KBM-7 (cell line): ENCODE measurements around the gene PNMA6F.
A peak's percentile ranks its signal among the peaks of the same experiment; 100 is the strongest.
"Not testable (repeated sequence)": the region's sequence is repeated elsewhere in the genome, so short reads cannot be mapped to it uniquely, and the experiment has no call there.

Source experiments
- DNase-seq: peaks from one replicate; pipeline ENCODE4 v3.0.0-alpha.2; 2015
- in situ Hi-C: fragments of 300-500 bp; cut with MboI; formaldehyde crosslinking; loops from 2 replicates; pipeline ENCODE4 v1.14.3; 2020; ENCODE audit warnings: low sequenced_read_pairs, low pct_unique_long_range_greater_than_20kb, mixed read lengths

PNMA6F gene

DNA sequence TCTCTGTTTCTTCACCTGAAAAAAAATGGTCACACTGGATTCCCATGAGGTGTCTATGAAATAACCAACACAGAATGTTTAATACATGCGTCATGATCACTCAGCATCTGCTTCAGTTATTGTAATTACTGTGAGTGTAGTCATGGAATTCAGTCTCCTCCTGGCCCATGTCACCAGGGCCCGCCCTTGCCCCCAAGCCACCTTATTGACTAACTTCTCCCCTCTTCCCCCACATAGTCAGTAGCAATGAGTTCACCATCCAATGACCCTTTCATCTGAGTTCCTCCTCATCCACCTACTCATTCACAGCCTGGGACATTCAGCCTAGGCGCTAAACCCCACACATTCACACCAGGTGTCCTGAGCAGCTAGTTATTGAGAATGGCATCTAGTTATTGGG is 15.6 kb downstream of the PNMA6F start:
- in situ Hi-C loops: no loop called here
- DNase-seq: no peak

DNA sequence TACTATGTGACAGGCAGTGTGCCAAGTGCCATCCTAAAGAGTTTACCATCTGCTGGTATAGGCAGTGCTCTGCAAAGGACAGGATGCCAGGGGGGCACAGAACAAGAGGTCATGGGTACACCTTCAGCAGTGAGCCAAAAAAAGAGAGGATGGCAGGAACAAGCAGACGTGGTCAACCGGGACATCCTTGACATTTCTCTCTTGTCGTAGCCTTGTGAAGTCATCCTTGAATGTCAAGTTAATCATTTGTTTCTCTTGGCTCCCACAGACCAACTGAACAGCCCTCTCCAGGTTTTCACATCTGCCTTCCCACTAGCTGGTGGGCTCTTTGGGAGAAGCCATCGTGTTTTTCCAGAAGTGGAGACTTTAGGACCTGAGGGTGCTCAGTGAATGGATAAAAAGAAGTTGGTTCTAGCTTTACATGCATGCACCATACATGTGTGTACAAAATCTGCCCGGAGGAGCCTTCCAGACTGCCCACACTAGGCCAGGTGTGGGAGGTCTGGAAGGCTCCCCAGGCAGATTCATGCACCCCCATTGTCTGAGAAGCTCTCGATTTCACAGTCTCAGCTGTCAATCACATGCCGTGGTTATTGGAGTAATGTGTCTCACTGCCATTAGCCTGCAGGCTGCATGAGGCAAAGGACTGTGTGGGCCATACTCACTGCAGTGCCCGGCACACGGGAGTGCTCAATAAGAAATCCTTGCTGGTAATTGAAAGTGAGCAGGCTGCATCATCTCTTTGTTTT is 16.4 kb downstream of the PNMA6F start:
- in situ Hi-C loops: no loop called here

DNA sequence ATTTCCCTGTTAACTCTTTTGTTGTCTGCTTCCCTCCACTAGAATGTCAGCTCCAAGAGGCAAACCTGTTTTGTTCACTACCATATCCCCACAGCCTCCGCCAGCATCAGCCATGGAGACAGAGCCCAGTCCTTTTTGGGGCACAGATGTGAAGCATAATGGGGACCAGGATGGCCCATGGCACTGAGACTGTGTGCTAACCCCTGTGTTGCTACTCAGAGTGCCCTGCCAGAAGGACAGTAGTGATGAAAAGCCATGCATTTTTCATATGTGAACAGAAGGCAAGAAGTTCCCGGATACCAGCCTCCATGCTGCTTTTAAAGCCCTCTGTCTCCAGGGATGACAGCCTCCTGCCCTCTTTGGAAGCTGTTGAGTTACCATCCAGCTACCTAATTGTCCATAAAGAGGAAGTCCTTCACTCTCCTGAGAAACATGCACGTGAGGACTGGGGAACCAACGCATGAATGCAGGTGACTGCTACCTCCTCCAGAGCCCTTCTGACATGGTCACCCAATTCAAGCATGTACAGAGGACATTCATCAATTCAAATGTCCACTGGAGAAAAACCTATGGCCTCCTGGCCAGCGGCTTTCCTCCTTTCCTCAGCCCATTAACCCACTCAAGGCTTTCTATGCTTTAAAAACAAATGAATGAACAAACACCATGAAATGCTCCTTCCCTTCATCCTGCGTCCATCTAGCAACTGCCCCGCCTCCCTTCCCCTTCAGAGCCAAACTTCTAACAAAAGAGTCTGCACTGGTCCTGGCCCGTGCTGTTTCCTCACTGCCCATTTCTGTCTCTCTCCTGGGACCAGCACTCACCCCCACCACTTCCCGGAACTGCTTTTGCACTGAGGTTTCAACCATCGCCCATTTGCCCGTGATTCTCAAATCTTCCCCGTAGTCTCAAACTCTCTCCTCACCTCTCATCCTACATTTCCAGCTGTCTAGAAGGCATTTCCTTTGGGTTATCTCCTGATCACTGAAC is 18.0 kb downstream of the PNMA6F start:
- in situ Hi-C loops: no loop called here
- peak; percentile 22 for DNase-seq

More for the DNA sequence above, 16.4 kb downstream of the PNMA6F start:
- DNase-seq: no peak

DNA sequence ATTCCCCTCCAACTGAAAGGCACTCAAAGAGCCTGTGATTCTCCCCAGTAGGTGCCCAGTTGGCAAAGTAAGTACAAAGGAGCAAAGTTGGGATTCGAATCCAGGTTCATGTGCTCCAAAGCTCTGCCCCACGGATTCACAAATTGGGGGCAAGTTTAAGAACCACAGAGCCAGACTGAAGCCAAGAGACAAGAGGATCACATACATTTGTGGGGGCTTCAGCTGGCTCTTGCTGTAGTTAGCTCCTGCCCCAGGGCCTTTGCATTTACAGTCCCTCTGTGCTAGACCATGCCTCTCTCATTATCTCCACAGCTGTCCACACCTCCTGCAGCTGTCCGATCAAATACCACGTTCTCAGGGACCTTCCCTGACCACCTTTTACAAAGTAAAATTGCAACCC is 18.8 kb downstream of the PNMA6F start:
- in situ Hi-C loops: no loop called here
- DNase-seq: no peak

DNA sequence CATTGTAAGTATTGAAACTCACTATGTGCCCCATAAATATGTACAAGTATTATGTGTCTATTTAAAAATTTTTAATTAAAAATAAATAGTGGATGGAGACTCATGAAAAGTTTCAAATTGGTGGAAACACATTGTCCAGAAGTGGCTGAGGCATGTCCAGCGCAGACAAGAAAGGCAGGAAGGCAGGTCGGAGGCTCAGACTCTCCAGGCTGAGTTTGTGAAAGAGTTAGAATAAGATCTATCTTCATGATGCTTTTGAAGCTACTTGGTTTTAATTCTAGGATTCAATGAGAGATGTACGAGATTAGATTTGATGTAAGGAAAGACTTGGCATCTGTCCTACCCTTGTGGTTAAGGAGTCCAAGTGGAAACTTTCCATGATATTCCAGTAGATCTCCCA is 19.8 kb downstream of the PNMA6F start:
- DNase-seq: no peak
- in situ Hi-C loops: no loop called here

DNA sequence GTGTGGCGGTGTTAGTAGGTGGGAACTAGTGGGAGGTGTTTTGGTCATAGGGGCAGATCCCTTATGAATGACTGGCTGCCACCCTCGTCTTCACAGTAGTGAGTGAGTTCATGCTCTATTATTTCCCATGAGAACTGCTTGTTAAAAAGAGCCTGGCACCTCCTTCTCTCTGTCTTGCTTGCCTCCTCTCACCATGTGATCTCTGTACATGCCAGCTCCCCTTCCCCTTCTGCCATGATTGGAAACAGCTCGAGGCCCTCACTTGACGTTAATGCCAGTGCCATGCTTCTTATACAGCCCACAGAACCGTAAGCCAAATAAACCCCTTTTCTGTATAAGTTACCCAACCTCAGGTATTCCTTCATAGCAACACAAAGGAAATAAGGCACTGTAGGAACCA is 21.7 kb downstream of the PNMA6F start:
- in situ Hi-C loops: no loop called here
- no peak for DNase-seq

DNA sequence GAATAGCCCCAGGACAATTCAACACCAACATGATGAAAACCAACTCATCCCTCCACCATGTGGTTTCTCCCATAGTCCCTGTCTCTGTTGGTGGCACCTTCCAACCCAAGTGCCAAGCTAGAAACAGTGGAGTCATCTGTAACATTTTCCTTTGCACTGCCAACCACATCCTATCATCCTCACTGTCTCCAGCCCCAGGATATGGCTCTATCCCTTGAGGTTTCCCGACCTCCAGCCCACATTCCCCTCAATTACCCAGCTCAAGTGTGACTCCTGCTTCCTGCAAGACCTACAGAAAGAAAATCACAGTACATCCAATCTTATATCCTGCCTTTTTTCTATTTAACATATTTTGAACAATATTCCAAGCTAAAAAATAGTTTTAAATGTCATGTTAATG is 24.2 kb downstream of the PNMA6F start:
- in situ Hi-C loops: no loop called here
- DNase-seq: no peak

DNA sequence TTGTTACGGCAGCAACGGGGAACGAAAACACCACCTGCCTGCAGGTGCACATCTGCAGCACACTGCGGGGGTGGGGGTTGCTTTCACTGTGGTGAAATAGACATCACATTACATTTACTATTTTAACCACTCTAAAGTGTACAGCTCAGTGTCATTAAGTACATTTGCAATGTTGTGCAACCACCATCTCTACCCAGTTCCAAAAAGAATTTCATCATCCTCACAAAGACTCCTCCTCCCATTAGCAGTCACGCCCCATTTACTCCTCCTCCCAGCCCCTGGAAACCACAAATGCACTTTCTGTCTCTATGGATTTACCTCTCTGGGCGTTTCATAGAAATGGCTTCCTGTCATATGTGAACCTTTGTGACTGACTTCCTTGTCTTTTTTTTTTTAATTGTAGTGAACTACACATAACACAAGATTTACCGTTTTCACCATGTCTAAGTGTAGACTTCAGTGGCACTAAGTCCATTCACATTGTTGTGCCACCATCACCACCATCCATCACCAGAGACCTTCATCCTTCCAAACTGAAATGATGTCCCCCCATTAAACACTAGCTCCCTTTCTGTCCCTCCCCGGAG is 28.0 kb downstream of the PNMA6F start:
- in situ Hi-C loops: not testable (repeated sequence)
- DNase-seq: peak; percentile 58

DNA sequence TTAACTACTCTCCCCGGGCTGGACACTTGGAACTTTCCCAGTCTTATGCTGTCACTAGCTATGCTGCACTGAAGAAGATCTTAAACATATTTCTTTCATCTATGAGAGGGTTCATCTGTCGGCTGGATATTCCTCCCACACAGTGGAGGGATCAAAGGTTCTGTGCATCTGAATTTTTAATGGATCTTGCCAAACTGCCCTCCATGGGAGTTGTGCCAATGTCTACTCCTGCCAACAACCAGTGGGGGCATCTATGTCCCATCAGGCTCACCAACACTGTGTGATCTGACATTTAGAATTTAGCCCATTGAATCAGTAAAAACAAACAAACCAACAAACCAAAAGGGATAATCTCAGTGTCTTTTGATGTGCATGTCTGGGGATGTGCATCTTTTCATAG is 32.8 kb downstream of the PNMA6F start:
- in situ Hi-C loops, DNase-seq: not testable (repeated sequence)

DNA sequence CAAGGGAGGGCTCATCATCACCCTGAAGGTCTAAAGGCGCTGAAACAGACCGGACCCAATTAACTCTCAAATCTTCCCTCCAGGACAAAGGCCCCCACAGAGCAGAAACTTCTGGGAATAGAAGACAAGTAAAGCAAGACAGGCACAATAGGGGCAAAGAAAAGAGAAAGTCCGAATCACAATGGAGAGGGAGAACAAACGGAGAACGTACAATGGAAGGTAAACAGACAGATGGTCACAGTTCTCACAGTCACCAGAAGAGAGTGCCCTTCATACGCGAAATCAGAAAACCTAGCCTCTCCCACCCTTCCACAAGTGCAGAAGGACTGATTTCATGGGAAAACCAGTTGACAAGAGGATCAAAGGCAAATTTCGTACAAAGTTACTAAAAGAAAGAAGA is 35.9 kb downstream of the PNMA6F start:
- DNase-seq, in situ Hi-C loops: not testable (repeated sequence)

DNA sequence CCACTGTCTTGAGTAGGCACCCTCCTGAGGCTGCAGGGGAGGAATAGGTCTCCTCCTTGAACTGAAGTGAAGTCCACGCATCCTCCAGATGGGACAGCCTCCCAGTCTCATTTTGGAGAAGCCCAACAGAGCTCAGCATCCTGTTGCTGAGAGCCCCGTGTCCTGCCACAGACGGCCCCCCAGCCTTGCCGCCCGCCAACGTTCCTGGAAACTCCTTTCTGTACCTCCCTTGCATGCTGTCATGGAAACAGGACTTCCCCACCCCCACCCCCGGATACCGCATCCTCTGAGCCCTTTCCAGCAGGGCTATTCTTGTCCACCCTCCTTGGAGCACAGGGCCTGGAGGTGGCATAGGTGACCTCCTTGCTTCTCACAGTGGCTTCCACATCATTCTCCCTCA is 37.6 kb downstream of the PNMA6F start:
- in situ Hi-C loops, DNase-seq: not testable (repeated sequence)

DNA sequence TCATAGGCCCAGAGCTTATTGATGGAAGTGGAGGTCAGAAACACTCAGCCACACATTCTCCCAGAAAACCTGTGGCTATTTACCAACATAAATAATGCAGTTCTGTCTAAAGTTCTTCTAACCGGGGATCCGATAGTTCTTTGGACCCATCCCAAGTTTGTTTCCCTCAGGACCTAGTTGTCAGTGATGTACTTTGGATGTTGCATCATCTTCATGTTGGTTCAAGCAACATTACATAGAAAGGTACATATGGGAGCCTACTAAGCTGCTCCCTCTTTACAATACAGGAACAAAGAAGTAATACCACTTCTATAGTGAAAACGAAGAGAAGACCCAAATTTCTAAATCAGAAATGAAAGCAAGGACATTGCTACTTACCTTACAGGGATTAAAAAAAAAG is 39.8 kb downstream of the PNMA6F start:
- in situ Hi-C loops: not testable (repeated sequence)

DNA sequence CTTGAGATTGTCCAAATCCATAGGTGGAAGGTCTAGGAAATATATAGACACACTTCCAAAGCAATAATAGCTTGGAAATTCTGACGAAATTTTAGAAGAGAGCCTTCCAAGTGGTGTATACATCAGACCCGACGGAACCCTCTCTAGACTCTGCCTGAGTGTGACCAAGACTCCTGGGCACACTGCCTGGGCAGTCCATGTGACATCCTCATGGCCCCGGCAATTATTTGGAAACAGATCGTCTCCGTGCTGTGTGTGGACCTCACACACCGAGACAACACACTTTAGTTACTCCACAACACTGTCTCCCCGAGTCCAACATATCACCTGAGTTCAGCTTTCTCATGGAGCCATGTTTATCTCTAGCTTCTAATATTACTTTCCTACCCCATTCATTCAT is 42.3 kb downstream of the PNMA6F start:
- DNase-seq, in situ Hi-C loops: not testable (repeated sequence)

More for the DNA sequence above, 39.8 kb downstream of the PNMA6F start:
- not testable (repeated sequence) for DNase-seq

DNA sequence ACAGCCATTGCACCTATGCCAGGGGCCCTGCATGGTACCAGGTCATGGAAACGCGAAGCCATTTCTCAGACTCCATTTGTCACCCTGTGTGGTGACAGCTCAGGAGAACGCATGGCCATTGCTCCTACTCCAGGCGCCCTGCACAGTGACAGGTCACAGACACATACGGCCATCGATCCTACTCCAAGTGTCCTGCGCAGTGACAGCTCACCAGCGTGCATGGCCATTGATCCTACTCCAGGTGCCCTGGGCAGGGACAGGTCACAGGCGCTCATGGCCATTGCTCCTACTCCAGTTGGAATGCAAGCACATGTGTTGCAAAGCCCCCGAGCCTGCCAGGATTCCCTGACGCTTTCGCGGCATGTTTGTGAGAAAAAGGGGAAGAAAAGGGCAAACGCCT is 45.5 kb downstream of the PNMA6F start:
- DNase-seq, in situ Hi-C loops: not testable (repeated sequence)

DNA sequence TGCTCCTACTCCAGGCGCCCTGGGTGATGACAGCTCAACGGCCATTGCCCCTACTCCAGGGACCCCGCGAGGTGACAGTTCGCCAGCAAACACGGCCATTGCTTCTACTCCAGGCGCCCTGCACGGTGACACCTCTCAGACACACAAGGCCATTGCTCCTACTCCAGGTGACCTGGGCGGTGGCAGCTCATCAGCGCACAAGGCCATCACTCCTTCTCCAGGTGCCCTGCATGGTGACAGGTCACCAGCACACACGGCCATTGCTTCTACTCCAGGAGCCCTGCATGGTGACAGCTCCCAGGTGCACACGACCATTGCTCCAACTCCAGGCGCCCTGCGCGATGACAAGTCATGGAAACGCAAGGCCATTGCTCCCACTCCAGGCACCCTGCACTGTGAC is 46.1 kb downstream of the PNMA6F start:
- in situ Hi-C loops, DNase-seq: not testable (repeated sequence)

DNA sequence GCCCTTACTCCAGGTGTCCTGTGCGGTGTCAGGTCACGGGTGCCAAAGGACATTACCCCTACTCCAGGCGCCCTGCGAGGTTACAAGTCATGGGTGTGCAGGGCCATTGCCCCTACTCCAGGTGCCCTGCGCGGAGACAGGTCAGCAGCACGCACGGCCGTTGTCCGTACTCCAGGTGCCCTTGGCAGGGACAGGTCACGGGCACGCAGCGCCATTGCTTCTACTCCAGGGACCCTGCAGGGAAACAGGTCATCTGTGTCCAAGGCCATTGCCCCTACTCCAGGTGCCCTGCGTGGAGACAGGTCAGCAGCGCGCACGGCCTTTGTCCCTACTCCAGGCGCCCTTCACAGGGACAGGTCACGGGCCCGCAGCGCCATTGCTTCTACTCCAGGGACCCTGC is 49.0 kb downstream of the PNMA6F start:
- DNase-seq, in situ Hi-C loops: not testable (repeated sequence)

DNA sequence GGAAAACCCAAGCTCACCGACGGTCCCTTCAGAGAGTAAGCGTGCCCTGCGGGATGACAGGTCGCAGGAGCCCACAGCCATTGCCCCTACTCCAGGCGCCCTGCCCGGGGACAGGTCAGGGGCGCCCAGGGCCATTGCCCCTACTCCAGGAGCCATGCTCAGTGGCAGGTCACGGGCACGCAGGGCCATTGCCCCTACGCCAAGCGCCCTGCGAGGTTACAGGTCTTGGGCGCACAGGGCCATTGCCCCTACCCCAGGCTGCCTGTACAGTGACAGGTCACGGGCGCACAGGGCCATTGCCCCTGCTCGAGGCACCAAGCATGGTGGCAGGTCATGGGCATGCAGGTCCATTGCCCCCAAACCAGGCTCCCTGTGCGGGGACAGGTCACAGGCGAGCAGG is 49.5 kb downstream of the PNMA6F start:
- DNase-seq, in situ Hi-C loops: not testable (repeated sequence)
